Suprapubic skin (tissue), 3 donors: ENCODE data around the gene SPRING1.

ENCODE experiments used
- POLR2A ChIP-seq, 2 donors: fragments of 450-650 bp; IDR thresholded peaks; one replicate each; pipeline ENCODE4 v1.6.1; 2017; ENCODE audit warnings: antibody characterized with exemption in 2 of 2, mild to moderate bottlenecking in 2 of 2, moderate library complexity in 2 of 2
- TF ChIP-seq, protein P1 (sequence below), 2 donors: fragments of 200-600 bp in 1 of 2; fragments of 450-650 bp in 1 of 2; sonication (generic) in 1 of 2; IDR thresholded peaks; one replicate each; pipeline ENCODE4 v1.5.1; 2016 to 2019; ENCODE audit warnings: antibody characterized with exemption in 2 of 2, mild to moderate bottlenecking in 1 of 2, moderate library complexity in 1 of 2

DNA sequence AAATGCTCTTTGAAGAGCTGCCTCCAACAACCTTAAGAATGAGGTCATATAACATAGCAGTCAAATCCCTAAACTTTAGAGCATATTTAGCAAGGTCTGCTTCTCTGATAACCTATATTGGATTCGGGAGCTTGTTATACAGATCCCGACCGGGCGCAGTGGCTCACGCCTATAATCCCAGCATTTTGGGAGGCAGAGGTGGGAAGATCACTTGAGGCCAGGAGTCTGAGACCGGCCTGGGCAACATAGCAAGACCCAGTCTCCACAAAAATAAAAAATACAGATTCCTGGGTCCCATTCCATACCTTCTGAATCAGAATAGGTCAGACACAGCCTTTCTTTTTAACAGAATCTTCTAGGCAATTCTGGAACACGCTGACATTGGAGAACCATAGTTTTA, 46.7 kb downstream of the SPRING1 start:
- TF ChIP-seq, protein P1, sequence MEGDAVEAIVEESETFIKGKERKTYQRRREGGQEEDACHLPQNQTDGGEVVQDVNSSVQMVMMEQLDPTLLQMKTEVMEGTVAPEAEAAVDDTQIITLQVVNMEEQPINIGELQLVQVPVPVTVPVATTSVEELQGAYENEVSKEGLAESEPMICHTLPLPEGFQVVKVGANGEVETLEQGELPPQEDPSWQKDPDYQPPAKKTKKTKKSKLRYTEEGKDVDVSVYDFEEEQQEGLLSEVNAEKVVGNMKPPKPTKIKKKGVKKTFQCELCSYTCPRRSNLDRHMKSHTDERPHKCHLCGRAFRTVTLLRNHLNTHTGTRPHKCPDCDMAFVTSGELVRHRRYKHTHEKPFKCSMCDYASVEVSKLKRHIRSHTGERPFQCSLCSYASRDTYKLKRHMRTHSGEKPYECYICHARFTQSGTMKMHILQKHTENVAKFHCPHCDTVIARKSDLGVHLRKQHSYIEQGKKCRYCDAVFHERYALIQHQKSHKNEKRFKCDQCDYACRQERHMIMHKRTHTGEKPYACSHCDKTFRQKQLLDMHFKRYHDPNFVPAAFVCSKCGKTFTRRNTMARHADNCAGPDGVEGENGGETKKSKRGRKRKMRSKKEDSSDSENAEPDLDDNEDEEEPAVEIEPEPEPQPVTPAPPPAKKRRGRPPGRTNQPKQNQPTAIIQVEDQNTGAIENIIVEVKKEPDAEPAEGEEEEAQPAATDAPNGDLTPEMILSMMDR (IDR thresholded peaks at IDR 0.05): no peak
- TF ChIP-seq POLR2A (IDR thresholded peaks at IDR 0.05): no peak
